Large intestine (tissue), 3 donors: ENCODE data around the gene KRTAP5-9. TPM values are rescaled to one million over a fixed set of nuclear protein-coding genes. Genes with fewer than 3 reads are reported as not detected.
"Not testable (repeated sequence)": the region's sequence is repeated elsewhere in the genome, so short reads cannot be mapped to it uniquely, and the experiment has no call there.

ENCODE experiments used
- DNase-seq, 2 donors: peaks; one replicate each; pipeline versions ENCODE4 v3.0.0 to v3.0.0-alpha.2; 2013
- H3K27ac ChIP-seq: one replicate; pipeline ENCODE4 v1.5.1; 2013; ENCODE audit warnings: low read length
- H3K27me3 ChIP-seq: 2 replicates; pipeline ENCODE4 v1.6.1; 2013; ENCODE audit warnings: low read length; ENCODE audit not compliant: control insufficient read depth, insufficient read depth
- H3K36me3 ChIP-seq: 2 replicates; pipeline ENCODE4 v1.6.1; 2013; ENCODE audit warnings: low read length; ENCODE audit not compliant: control insufficient read depth, insufficient read depth
- H3K4me1 ChIP-seq: one replicate; pipeline ENCODE4 v1.6.1; 2013; ENCODE audit warnings: low read length; ENCODE audit not compliant: control insufficient read depth, insufficient read depth
- H3K4me3 ChIP-seq: one replicate; pipeline ENCODE4 v1.5.1; 2013; ENCODE audit warnings: low read length
- H3K9me3 ChIP-seq: one replicate; pipeline ENCODE4 v1.6.1; 2013; ENCODE audit warnings: mild to moderate bottlenecking, low read depth, low read length, moderate library complexity; ENCODE audit not compliant: control insufficient read depth
- WGBS: methylation state at CpG from one replicate; pipeline ENCODE4 v1.1.5; 2013; ENCODE audit warnings: low lambda C conversion rate; ENCODE audit not compliant: insufficient coverage; 5-methylcytosine and 5-hydroxymethylcytosine counted together
- polyA plus RNA-seq: library from polyadenylated mRNA; unstranded; fragments of 120-200 nt; gene quantifications from one replicate; pipeline ENCODE4 v1.2.1, GENCODE V29; 2013

The KRTAP5-9 gene
- polyA plus RNA-seq, 1 donor = 0.45 TPM

DNA sequence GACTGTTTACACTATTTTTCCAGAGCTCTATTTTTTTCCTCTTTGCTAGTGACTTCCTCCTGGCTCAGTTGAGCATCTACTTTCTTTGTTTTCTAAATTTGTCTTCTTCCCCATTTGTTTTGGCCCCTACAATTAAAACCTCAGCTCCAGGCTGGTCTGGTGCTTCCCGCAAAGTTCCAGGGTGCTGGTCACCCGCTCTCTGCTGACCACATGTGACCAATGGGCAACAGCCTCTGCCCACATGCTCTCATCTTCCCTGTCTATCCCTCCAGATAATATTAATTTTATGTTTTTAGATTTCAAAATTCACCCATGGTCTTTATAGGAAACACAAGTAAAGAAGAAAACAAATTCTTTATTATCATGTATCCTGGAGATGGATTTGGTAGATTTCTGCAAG is 34.7 kb downstream of the KRTAP5-9 start:
- H3K4me1 ChIP-seq, H3K4me3 ChIP-seq, H3K27me3 ChIP-seq, H3K36me3 ChIP-seq, H3K9me3 ChIP-seq, H3K27ac ChIP-seq, DNase-seq: not testable (repeated sequence)
- 100% methylated on average over 1 of the region's 2 CpGs for WGBS

DNA sequence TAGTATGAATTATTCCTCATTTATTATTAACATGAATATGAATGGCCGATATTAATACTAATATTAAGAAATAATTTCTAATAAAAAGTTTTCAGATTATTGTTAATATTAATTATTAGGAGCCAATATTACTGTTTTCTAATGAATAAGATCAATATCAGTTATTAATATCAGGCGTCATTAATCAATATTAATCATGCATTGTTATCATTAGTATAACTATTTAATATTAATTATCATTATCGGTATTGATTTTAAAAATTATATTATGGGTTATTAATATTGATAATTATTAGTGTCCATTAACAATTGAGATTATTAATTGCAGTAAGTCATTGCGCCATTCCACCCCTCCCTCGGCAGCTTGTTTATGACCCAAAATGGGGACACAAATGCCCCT is 37.5 kb downstream of the KRTAP5-9 start:
- H3K9me3 ChIP-seq, H3K36me3 ChIP-seq, H3K27ac ChIP-seq, H3K4me1 ChIP-seq, H3K4me3 ChIP-seq, DNase-seq, H3K27me3 ChIP-seq: not testable (repeated sequence)
- 100% methylated on average over 2 of the region's 5 CpGs for WGBS

GRCh38 chr11:71588314-71588713 is 40.1 kb downstream of the KRTAP5-9 start:
- not testable (repeated sequence) for H3K4me3 ChIP-seq, H3K9me3 ChIP-seq, H3K27me3 ChIP-seq, H3K4me1 ChIP-seq, H3K36me3 ChIP-seq
- DNase-seq = peak; percentile 67 to 83
- WGBS = no CpG with 5 or more reads among the region's 4 CpGs
- peak overlapping the region; percentile 66 for H3K27ac ChIP-seq

DNA sequence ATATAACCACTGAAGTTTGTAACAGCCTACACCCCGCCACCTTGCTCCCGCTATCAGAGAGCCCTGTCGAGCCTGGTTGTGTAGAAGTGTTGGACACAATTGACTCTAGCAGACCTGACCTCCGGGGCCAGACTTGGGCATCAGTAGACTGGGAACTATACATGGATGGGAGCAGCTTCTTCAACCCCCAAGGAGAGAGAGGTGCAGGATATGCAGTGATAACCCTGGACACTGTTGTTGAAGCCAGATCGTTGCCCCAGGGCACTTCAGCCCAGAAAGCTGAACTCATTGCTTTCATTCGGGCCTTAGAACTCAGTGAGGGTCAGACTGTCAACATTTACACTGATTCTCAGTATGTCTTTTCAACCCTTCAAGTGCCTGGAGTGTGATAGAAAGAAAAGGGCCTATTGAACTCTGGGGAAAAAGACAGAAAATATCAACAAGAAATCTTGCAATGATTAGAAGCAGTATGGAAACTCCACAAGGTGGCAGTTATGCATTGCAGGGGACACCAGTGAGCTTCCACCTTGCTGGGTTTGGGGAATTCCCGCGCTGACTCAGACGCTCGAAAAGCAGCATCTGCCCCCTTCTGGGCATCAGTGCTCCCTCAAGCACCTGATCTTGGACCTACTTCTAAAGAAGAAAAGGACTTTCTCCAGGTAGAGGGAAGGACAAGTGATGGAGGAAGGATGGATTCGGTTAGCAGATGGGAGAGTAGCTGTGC is 40.8 kb downstream of the KRTAP5-9 start:
- H3K9me3 ChIP-seq, H3K36me3 ChIP-seq, H3K27me3 ChIP-seq, H3K4me1 ChIP-seq, H3K4me3 ChIP-seq, DNase-seq: not testable (repeated sequence)
- 60% methylated on average over 1 of the region's 11 CpGs for WGBS
- peak overlapping the region; percentile 53 for H3K27ac ChIP-seq

GRCh38 chr11:71589546-71589920 is 41.3 kb downstream of the KRTAP5-9 start:
- H3K4me1 ChIP-seq, H3K36me3 ChIP-seq, DNase-seq, H3K27ac ChIP-seq, H3K4me3 ChIP-seq, H3K9me3 ChIP-seq, H3K27me3 ChIP-seq: not testable (repeated sequence)
- WGBS = no CpG with 5 or more reads among the region's 8 CpGs

Other genes with a start within 250 kb of the KRTAP5-9 start
- gene DHCR7, start 100.0 kb upstream of the KRTAP5-9 start, polyA plus RNA-seq = 29.4 TPM
- 85.4 TPM for gene NADSYN1, start 95.2 kb upstream of the KRTAP5-9 start, polyA plus RNA-seq
- 0.16 TPM for gene KRTAP5-7, start 21.2 kb upstream of the KRTAP5-9 start, polyA plus RNA-seq
- gene KRTAP5-8, start 10.4 kb upstream of the KRTAP5-9 start, polyA plus RNA-seq = 0.09 TPM
- 0.19 TPM for gene KRTAP5-10, start 17.1 kb downstream of the KRTAP5-9 start, polyA plus RNA-seq
- 0.19 TPM for gene KRTAP5-11, start 34.5 kb downstream of the KRTAP5-9 start, polyA plus RNA-seq